ENCODE measurements around the gene DIS3L. TPM values are rescaled to one million over a fixed set of nuclear protein-coding genes. Genes with fewer than 3 reads are reported as not detected.
"Not testable (repeated sequence)": the region's sequence is repeated elsewhere in the genome, so short reads cannot be mapped to it uniquely, and the experiment has no call there.

DIS3L gene
- total RNA-seq, 2 experiments from 2014 or later = 23.6 to 24.3 TPM

DNA sequence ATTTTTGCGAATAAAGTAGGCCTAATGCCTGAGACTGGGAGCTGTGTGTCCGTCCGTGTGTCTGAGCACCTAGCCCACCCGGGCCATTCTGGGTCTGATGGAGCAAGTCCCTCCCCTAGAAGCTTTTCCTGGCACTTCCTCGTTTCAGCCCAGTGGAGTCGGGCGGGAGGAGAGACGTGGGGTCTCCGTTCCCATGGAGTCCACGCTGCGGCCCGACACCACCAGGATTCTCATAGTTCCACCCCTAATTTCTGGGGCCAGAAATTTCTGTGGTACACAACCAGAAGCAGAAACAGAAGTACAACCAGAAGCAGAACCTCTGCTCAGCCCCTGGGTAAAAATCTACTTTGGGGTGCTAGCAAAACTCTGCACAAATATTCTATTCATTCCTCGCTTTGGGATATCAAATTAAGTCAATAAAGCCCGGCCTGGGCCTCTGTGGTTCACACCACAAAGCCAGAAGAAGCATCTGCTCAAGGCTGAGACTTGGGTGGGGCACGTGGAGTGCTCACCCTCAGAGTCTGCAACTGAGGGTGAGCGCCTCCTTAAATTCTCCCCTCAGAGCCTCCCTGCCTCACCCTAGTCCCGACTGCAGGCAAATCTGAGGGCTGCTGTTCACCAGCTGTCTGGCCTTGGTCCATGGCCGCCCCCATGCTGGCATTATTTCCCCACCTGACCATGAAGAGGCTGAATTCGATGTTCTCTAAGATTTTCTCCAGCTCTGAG, 38.3 kb upstream of the DIS3L start:
- H3K27ac Mint-ChIP-seq = no peak overlapping the region
- ChIA-PET CTCF (no interaction called here), POLR2A (no interaction called here)
- H3K4me1 Mint-ChIP-seq (ENCODE audit: low read depth) = peaks cover 24% of the 10 kb centered on the region
- H3K9me3 Mint-ChIP-seq (ENCODE audit: insufficient read depth) = no peaks in the 10 kb centered on the region
- no peak for ATAC-seq
- no peak for DNase-seq
- H3K36me3 Mint-ChIP-seq (ENCODE audit: low read depth) = peaks cover 3% of the 10 kb centered on the region
- no peak overlapping the region for H3K4me3 Mint-ChIP-seq
- peaks cover 67% of the 10 kb centered on the region for H3K27me3 Mint-ChIP-seq (ENCODE audit: low read depth)

DNA sequence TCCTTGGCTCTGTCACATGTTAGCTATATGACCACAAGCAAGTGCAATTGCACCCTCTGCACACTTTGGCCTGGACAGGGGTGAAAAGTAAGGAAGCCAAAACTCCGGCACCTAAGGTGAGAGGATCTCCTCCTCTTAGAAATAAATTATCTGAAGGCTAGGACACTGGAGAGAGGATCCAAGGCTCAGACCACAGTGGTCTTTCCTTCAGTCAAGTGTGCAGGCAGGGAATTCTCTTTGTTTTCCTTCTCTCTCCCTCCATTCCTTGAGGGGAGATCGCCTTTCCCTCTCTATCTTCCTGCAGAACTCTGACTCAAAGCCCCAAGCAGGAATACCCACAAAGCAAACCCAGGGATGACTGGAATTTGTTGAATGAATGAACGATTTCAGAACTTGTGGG, 36.7 kb upstream of the DIS3L start:
- H3K36me3 Mint-ChIP-seq (ENCODE audit: low read depth) = peaks cover 3% of the 10 kb centered on the region

DNA sequence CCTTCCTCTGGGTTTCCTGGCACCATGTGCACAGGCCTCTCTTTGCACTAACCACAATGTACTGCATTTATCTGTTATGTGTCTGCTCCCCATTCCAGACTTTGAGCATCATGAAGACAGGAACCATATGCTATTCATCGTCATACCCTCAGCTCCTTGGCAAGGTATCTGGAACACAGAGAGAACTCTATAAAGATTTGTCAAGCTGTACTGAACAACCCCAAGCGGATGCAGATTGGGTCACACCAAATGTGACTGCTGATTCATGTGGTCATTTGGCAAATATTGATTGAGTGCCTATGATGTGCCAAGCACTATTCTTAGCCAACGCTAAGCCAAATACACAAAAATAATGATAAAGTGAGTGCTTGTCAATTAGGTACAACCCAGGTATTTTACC, 32.3 kb upstream of the DIS3L start:
- no peak for ATAC-seq
- ChIA-PET CTCF (no interaction called here), POLR2A (no interaction called here)
- Mint-ChIP-seq H3K9me3 (ENCODE audit: insufficient read depth) (no peaks in the 10 kb centered on the region), H3K27ac (no peak overlapping the region), H3K4me1 (ENCODE audit: low read depth) (no peaks in the 10 kb centered on the region), H3K27me3 (ENCODE audit: low read depth) (peaks cover 41% of the 10 kb centered on the region), H3K36me3 (ENCODE audit: low read depth) (peaks cover 2% of the 10 kb centered on the region), H3K4me3 (no peak overlapping the region)
- no peak for DNase-seq

More for the DNA sequence above, 36.7 kb upstream of the DIS3L start:
- H3K4me3 Mint-ChIP-seq = no peak overlapping the region
- H3K27me3 Mint-ChIP-seq (ENCODE audit: low read depth) = peaks cover 60% of the 10 kb centered on the region
- H3K27ac Mint-ChIP-seq = no peak overlapping the region
- DNase-seq = no peak
- ChIA-PET CTCF (no interaction called here), POLR2A (interaction anchor here (0.9 kb wide), 1 partner anchor 74 kb away, joined by 3 read pairs; no protein-coding TSS in a partner anchor)
- peaks cover 19% of the 10 kb centered on the region for H3K4me1 Mint-ChIP-seq (ENCODE audit: low read depth)
- no peak for ATAC-seq
- H3K9me3 Mint-ChIP-seq (ENCODE audit: insufficient read depth) = no peaks in the 10 kb centered on the region

DNA sequence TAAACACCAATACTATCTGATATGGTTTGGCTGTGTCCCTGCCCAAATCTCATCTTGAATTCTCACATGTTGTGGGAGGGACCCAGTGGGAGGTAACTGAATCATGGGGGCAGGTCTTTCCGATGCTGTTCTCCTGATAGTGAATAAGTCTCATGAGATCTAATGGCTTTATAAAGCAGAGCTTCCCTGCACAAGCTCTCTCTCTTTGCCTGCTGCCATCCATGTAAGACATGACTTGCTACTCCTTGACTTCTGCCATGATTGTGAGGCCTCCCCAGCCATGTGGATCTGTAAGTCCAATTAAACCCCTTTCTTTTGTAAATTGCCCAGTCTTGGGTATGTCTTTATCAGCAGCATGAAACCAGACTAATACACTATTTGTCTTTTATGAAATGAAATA, 30.5 kb upstream of the DIS3L start:
- CTCF ChIA-PET = interaction anchor here (0.9 kb wide), 1 partner anchor 9 kb away, joined by 3 read pairs; no protein-coding TSS in a partner anchor
- H3K9me3 Mint-ChIP-seq (ENCODE audit: insufficient read depth); POLR2A ChIA-PET; H3K4me3 Mint-ChIP-seq; DNase-seq; H3K27ac Mint-ChIP-seq; H3K4me1 Mint-ChIP-seq (ENCODE audit: low read depth); H3K36me3 Mint-ChIP-seq (ENCODE audit: low read depth); ATAC-seq: not testable (repeated sequence)
- H3K27me3 Mint-ChIP-seq (ENCODE audit: low read depth) = peaks cover 31% of the 10 kb centered on the region

DNA sequence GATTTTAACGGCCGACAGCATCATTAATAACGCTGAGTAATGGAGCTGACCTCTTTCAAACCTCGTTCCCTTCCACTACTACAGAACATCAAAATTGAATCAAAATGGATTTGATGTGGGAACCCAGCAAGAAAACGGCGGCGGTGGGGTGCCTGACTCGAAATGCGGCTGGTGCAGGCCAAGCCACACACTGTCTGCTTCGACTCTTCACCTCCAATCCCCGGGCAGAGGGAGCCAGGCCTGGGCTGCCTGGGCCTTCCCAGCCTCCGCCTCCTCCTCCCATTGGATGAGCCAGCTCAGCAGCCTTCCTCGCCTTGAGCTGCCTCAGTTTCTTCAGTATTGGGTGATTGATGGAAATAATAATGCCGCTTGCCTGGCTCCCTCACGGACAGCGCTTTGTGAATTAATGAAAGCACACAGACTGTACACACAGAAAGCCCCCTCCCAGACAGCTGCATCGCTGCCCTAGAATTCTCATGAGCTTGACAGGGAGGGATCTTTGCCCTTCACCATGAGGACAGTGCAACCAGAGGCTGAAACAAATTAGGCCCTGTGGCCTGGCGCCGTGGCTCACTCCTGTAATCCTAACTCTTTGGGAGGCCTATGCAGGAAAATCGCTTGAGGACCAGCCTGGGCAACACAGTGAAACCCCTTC, 28.4 kb upstream of the DIS3L start:
- CTCF ChIA-PET = no interaction called here
- no peak for DNase-seq
- Mint-ChIP-seq H3K9me3 (ENCODE audit: insufficient read depth) (no peaks in the 10 kb centered on the region), H3K4me1 (ENCODE audit: low read depth) (no peaks in the 10 kb centered on the region), H3K27ac (no peak overlapping the region), H3K27me3 (ENCODE audit: low read depth) (peaks cover 28% of the 10 kb centered on the region), H3K4me3 (no peak overlapping the region), H3K36me3 (ENCODE audit: low read depth) (peaks cover 2% of the 10 kb centered on the region)
- no peak for ATAC-seq
- POLR2A ChIA-PET = no interaction called here

DNA sequence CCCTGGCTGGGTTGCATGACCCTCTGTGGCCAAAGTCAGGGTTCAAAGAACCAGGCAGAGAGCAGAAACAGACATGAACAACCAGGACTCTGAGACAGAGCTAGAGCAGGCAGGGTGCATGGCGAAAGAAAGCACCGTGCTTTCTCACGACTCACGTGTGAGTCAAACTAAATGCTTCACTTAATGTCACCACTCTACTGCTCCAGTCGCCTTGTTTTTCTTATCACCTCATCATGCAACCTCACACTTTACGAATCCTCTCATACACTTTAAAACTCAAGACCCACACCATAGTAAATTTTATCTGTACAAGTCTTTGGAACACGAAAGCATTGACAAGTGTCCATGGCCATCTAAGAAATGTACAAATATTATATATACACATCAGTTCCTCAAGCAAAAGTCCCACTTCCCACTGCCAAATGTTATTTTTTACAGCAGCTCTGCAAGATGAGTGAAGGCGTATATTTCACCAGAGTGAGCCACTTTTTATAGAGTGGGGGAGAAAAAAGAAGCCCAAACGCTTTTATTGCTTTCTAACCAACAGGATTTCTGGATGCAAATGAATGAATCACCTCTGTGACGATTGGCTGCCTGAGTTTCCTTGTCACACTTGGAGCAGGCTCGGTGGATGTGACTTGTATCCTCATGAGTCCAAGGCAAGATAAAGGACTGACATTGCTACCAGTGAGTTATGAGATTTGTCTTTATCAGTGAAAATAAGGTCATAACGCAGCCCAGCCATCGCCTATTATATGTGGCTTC, 23.9 kb upstream of the DIS3L start:
- ChIA-PET POLR2A (no interaction called here), CTCF (no interaction called here)
- Mint-ChIP-seq H3K36me3 (ENCODE audit: low read depth) (no peaks in the 10 kb centered on the region), H3K4me3 (no peak overlapping the region), H3K4me1 (ENCODE audit: low read depth) (peaks cover 1% of the 10 kb centered on the region), H3K27ac (no peak overlapping the region), H3K9me3 (ENCODE audit: insufficient read depth) (no peaks in the 10 kb centered on the region), H3K27me3 (ENCODE audit: low read depth) (peaks cover 13% of the 10 kb centered on the region)
- DNase-seq (no peak), ATAC-seq (no peak)

DNA sequence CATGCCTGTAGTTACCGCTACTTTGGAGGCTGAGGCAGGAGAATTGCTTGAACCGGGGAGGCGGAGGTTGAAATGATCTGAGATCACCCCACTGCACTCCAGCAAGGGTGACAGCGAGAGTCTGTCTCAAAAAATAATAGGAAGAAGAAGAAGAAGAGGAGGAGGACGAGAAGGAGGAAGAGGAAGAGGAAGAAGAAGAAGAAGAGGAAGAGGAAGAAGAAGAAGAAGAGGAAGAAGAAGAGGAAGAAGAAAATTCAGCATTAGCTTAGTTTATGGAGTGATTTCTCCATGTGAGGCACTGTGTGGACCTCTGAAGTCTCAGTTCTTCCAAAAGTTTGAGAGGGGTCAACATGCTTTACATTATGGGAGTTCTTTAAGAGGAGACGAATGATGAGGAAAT, 22.4 kb upstream of the DIS3L start:
- peaks cover 1% of the 10 kb centered on the region for H3K4me1 Mint-ChIP-seq (ENCODE audit: low read depth)
- no peaks in the 10 kb centered on the region for H3K9me3 Mint-ChIP-seq (ENCODE audit: insufficient read depth)
- H3K27ac Mint-ChIP-seq = no peak overlapping the region
- POLR2A ChIA-PET = no interaction called here
- H3K27me3 Mint-ChIP-seq (ENCODE audit: low read depth) = peaks cover 15% of the 10 kb centered on the region
- CTCF ChIA-PET = interaction anchor here (1.1 to 1.3 kb wide), 2 partner anchors 8 to 228 kb away, joined by 3 read pairs; no protein-coding TSS in a partner anchor
- ATAC-seq (no peak), DNase-seq (no peak)
- no peak overlapping the region for H3K4me3 Mint-ChIP-seq
- no peaks in the 10 kb centered on the region for H3K36me3 Mint-ChIP-seq (ENCODE audit: low read depth)

DNA sequence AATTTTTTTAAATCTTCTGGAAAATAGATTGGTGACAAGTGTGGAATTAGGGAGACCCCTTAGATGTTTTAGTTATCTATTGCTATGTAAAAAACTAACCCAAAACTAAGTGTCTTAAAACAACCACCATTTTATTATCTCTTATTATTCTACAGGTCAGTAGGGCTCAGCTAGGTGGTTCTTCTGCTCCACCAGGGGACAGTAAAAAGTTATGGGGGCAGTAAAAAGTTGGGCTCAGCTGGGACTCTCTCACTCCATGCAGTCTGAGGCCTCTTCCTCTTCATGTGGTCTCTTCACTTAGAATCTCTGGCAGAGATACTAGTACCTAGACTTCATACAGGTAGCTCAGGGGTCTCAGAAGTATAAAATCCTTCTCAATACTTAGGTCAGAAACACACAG, 18.0 kb upstream of the DIS3L start:
- POLR2A ChIA-PET = no interaction called here
- DNase-seq (no peak), ATAC-seq (no peak)
- H3K27me3 Mint-ChIP-seq (ENCODE audit: low read depth) = peaks cover 18% of the 10 kb centered on the region
- H3K27ac Mint-ChIP-seq = no peak overlapping the region
- H3K9me3 Mint-ChIP-seq (ENCODE audit: insufficient read depth) = no peaks in the 10 kb centered on the region
- H3K4me1 Mint-ChIP-seq (ENCODE audit: low read depth) = peaks cover 1% of the 10 kb centered on the region
- no peaks in the 10 kb centered on the region for H3K36me3 Mint-ChIP-seq (ENCODE audit: low read depth)
- no peak overlapping the region for H3K4me3 Mint-ChIP-seq
- CTCF ChIA-PET = no interaction called here

DNA sequence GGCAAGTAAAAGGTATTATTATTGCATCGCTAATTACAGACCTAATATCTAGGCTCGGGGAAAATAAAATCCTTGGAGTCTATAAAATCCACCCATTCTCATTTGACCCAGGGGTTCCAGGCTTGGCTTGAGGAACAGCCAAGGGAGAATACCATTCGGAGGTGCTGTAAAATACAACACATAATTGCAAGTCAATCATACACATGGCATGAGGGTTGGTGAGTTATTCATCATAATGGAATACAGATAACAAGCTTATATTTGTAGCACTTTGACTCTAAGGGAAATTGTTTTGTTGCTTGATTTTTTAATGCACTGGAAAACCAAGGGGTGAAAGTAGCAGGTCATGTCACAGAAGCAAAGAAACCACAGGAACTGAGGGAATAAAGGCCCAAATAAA, 16.8 kb upstream of the DIS3L start:
- no peak overlapping the region for H3K4me3 Mint-ChIP-seq
- ATAC-seq = no peak
- no peaks in the 10 kb centered on the region for H3K36me3 Mint-ChIP-seq (ENCODE audit: low read depth)

DNA sequence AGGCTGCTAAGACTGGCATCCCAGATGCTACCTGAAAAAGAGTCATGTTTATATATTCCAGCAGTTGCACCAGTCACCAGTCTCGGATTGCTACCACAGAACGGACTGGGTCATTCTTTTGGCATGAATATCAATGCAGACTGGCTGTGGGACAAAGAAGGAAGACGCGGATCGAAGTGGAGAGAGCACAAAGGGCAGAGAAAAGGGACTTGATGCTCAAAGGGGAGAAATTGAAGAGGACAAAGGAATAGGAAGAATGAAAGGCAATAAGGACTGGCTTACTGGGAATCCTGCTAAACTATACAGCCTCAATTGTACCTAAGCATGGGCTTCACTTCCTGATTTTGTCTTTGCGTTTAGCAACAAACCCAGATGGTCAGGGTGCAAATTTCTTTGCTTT, 15.3 kb upstream of the DIS3L start:
- POLR2A ChIA-PET = no interaction called here
- CTCF ChIA-PET = no interaction called here
- Mint-ChIP-seq H3K9me3 (ENCODE audit: insufficient read depth) (no peaks in the 10 kb centered on the region), H3K27me3 (ENCODE audit: low read depth) (peaks cover 17% of the 10 kb centered on the region), H3K27ac (no peak overlapping the region), H3K4me3 (no peak overlapping the region), H3K36me3 (ENCODE audit: low read depth) (no peaks in the 10 kb centered on the region), H3K4me1 (ENCODE audit: low read depth) (no peaks in the 10 kb centered on the region)
- DNase-seq (no peak), ATAC-seq (no peak)

More for the DNA sequence above, 16.8 kb upstream of the DIS3L start:
- H3K9me3 Mint-ChIP-seq (ENCODE audit: insufficient read depth) = no peaks in the 10 kb centered on the region
- H3K4me1 Mint-ChIP-seq (ENCODE audit: low read depth) = no peaks in the 10 kb centered on the region
- H3K27ac Mint-ChIP-seq = no peak overlapping the region
- CTCF ChIA-PET = no interaction called here
- peaks cover 19% of the 10 kb centered on the region for H3K27me3 Mint-ChIP-seq (ENCODE audit: low read depth)
- POLR2A ChIA-PET = no interaction called here
- DNase-seq = no peak

DNA sequence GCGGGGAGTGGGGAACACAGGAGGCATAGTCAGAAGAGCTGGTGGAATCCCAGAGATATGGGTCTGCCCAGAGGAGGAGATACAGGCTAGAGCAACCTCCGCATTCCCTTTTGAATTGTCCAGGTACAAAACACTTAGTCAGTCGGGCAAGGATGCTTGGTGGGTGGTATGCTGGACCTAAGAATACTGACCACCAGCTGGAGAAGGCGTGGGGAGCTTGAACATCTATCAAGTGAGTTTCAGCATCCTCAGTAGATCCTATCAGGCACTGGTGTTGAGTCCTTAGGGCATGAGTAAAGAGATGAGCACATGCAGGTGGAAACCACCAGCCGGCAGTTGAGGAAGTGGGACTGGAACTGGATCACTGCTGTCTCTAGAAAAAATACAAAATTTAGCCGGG, 14.7 kb upstream of the DIS3L start:
- Mint-ChIP-seq H3K27ac (no peak overlapping the region), H3K4me3 (no peak overlapping the region), H3K9me3 (ENCODE audit: insufficient read depth) (no peaks in the 10 kb centered on the region), H3K36me3 (ENCODE audit: low read depth) (no peaks in the 10 kb centered on the region), H3K27me3 (ENCODE audit: low read depth) (peaks cover 17% of the 10 kb centered on the region), H3K4me1 (ENCODE audit: low read depth) (no peaks in the 10 kb centered on the region)
- CTCF ChIA-PET = no interaction called here
- POLR2A ChIA-PET = no interaction called here
- DNase-seq = no peak
- no peak for ATAC-seq

DNA sequence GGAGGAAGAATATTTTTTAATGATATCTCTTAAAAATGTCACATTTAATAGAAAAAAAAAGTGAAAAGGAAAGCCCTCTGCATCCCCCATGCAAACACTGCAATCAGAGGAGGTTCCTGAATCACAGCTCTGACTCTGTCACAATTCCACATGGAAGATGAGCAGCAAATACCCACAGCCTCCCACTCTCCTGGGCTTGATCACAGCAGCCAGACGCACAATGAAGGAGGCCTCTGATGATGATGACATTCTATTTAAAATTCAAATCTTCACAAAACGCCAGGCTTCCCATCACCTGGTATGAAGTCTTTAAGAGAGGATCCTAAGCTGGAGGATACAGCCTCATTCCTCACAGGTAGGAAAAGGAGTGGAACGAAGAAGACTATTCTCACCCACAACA, 9.1 kb upstream of the DIS3L start:
- Mint-ChIP-seq H3K27ac (no peak overlapping the region), H3K27me3 (ENCODE audit: low read depth) (peaks cover 11% of the 10 kb centered on the region), H3K4me3 (no peak overlapping the region), H3K4me1 (ENCODE audit: low read depth) (peaks cover 5% of the 10 kb centered on the region), H3K36me3 (ENCODE audit: low read depth) (no peaks in the 10 kb centered on the region), H3K9me3 (ENCODE audit: insufficient read depth) (no peaks in the 10 kb centered on the region)
- DNase-seq = no peak
- ATAC-seq = no peak
- ChIA-PET POLR2A (no interaction called here), CTCF (no interaction called here)
